ENCODE data around the gene FRAS1. TPM values are rescaled to one million over a fixed set of nuclear protein-coding genes. Genes with fewer than 3 reads are reported as not detected.

Gene FRAS1
- total RNA-seq, 2 donors from 2014 or later = not detected

- no peak for DNase-seq
- H3K27ac Mint-ChIP-seq = no peak overlapping the region
- no peaks in the 10 kb centered on the region for H3K36me3 Mint-ChIP-seq (ENCODE audit: low read depth)
- H3K27me3 Mint-ChIP-seq = peaks cover 4% of the 10 kb centered on the region
- ATAC-seq = no peak
- no peaks in the 10 kb centered on the region for H3K4me1 Mint-ChIP-seq
- H3K9me3 ChIP-seq (ENCODE audit: control insufficient read depth, low read length, poor library complexity, severe bottlenecking) = no peaks in the 10 kb centered on the region
- H3K4me3 Mint-ChIP-seq = no peak overlapping the region
These were observed 339.6 kb downstream of the FRAS1 start for GRCh38 chr4:78396613-78397291.

- Mint-ChIP-seq H3K27me3 (peaks cover 4% of the 10 kb centered on the region), H3K4me3 (no peak overlapping the region), H3K36me3 (ENCODE audit: low read depth) (no peaks in the 10 kb centered on the region), H3K4me1 (no peaks in the 10 kb centered on the region), H3K27ac (no peak overlapping the region)
- no peaks in the 10 kb centered on the region for H3K9me3 ChIP-seq (ENCODE audit: control insufficient read depth, low read length, poor library complexity, severe bottlenecking)
- ATAC-seq (no peak), DNase-seq (no peak)
These were observed 340.1 kb downstream of the FRAS1 start for GRCh38 chr4:78397292-78397630.

- H3K27me3 Mint-ChIP-seq = peaks cover 29% of the 10 kb centered on the region
- H3K9me3 ChIP-seq (ENCODE audit: control insufficient read depth, low read length, poor library complexity, severe bottlenecking) = no peaks in the 10 kb centered on the region
- no peak for ATAC-seq
- no peaks in the 10 kb centered on the region for H3K36me3 Mint-ChIP-seq (ENCODE audit: low read depth)
- H3K4me3 Mint-ChIP-seq = no peak overlapping the region
- H3K4me1 Mint-ChIP-seq = no peaks in the 10 kb centered on the region
- no peak for DNase-seq
- no peak overlapping the region for H3K27ac Mint-ChIP-seq
These were observed 352.6 kb downstream of the FRAS1 start for GRCh38 chr4:78409612-78410202.

- DNase-seq (no peak), ATAC-seq (no peak)
- Mint-ChIP-seq H3K36me3 (ENCODE audit: low read depth) (no peaks in the 10 kb centered on the region), H3K4me3 (no peak overlapping the region), H3K27ac (no peak overlapping the region), H3K27me3 (peaks cover 31% of the 10 kb centered on the region), H3K4me1 (no peaks in the 10 kb centered on the region)
- no peaks in the 10 kb centered on the region for H3K9me3 ChIP-seq (ENCODE audit: control insufficient read depth, low read length, poor library complexity, severe bottlenecking)
These were observed 353.1 kb downstream of the FRAS1 start for GRCh38 chr4:78410225-78410624.

- Mint-ChIP-seq H3K27me3 (peaks cover 33% of the 10 kb centered on the region), H3K4me1 (no peaks in the 10 kb centered on the region), H3K27ac (no peak overlapping the region), H3K36me3 (ENCODE audit: low read depth) (no peaks in the 10 kb centered on the region), H3K4me3 (no peak overlapping the region)
- no peaks in the 10 kb centered on the region for H3K9me3 ChIP-seq (ENCODE audit: control insufficient read depth, low read length, poor library complexity, severe bottlenecking)
- no peak for ATAC-seq
- no peak for DNase-seq
These were observed 353.6 kb downstream of the FRAS1 start for GRCh38 chr4:78410676-78411075.

GRCh38 chr4:78414116-78414515 lies 357.0 kb downstream of the FRAS1 start:
- Mint-ChIP-seq H3K4me3 (no peak overlapping the region), H3K27ac (no peak overlapping the region), H3K27me3 (peaks cover 38% of the 10 kb centered on the region), H3K36me3 (ENCODE audit: low read depth) (no peaks in the 10 kb centered on the region), H3K4me1 (no peaks in the 10 kb centered on the region)
- no peak for DNase-seq
- ATAC-seq = no peak
- H3K9me3 ChIP-seq (ENCODE audit: control insufficient read depth, low read length, poor library complexity, severe bottlenecking) = no peaks in the 10 kb centered on the region

GRCh38 chr4:78417603-78418002 lies 360.5 kb downstream of the FRAS1 start:
- Mint-ChIP-seq H3K27me3 (peaks cover 47% of the 10 kb centered on the region), H3K4me1 (no peaks in the 10 kb centered on the region), H3K36me3 (ENCODE audit: low read depth) (no peaks in the 10 kb centered on the region), H3K4me3 (no peak overlapping the region), H3K27ac (no peak overlapping the region)
- no peaks in the 10 kb centered on the region for H3K9me3 ChIP-seq (ENCODE audit: control insufficient read depth, low read length, poor library complexity, severe bottlenecking)
- DNase-seq (no peak), ATAC-seq (no peak)

GRCh38 chr4:78418406-78418805 lies 361.3 kb downstream of the FRAS1 start:
- Mint-ChIP-seq H3K27me3 (peaks cover 45% of the 10 kb centered on the region), H3K4me3 (no peak overlapping the region), H3K36me3 (ENCODE audit: low read depth) (no peaks in the 10 kb centered on the region), H3K27ac (no peak overlapping the region), H3K4me1 (no peaks in the 10 kb centered on the region)
- no peaks in the 10 kb centered on the region for H3K9me3 ChIP-seq (ENCODE audit: control insufficient read depth, low read length, poor library complexity, severe bottlenecking)
- ATAC-seq = no peak
- no peak for DNase-seq

- ATAC-seq = no peak
- Mint-ChIP-seq H3K27me3 (peaks cover 23% of the 10 kb centered on the region), H3K4me1 (no peaks in the 10 kb centered on the region), H3K4me3 (no peak overlapping the region), H3K36me3 (ENCODE audit: low read depth) (no peaks in the 10 kb centered on the region), H3K27ac (no peak overlapping the region)
- no peak for DNase-seq
- H3K9me3 ChIP-seq (ENCODE audit: control insufficient read depth, low read length, poor library complexity, severe bottlenecking) = no peaks in the 10 kb centered on the region
These were observed 366.7 kb downstream of the FRAS1 start for GRCh38 chr4:78423790-78424189.

- DNase-seq (no peak), ATAC-seq (no peak)
- H3K4me1 Mint-ChIP-seq = no peaks in the 10 kb centered on the region
- no peak overlapping the region for H3K4me3 Mint-ChIP-seq
- H3K27me3 Mint-ChIP-seq = peaks cover 20% of the 10 kb centered on the region
- no peaks in the 10 kb centered on the region for H3K9me3 ChIP-seq (ENCODE audit: control insufficient read depth, low read length, poor library complexity, severe bottlenecking)
- no peaks in the 10 kb centered on the region for H3K36me3 Mint-ChIP-seq (ENCODE audit: low read depth)
- H3K27ac Mint-ChIP-seq = no peak overlapping the region
These were observed 367.3 kb downstream of the FRAS1 start for GRCh38 chr4:78424461-78424860.

- no peaks in the 10 kb centered on the region for H3K4me1 Mint-ChIP-seq
- no peaks in the 10 kb centered on the region for H3K9me3 ChIP-seq (ENCODE audit: control insufficient read depth, low read length, poor library complexity, severe bottlenecking)
- H3K27ac Mint-ChIP-seq = no peak overlapping the region
- no peak overlapping the region for H3K4me3 Mint-ChIP-seq
- no peak for DNase-seq
- H3K36me3 Mint-ChIP-seq (ENCODE audit: low read depth) = no peaks in the 10 kb centered on the region
- H3K27me3 Mint-ChIP-seq = peaks cover 14% of the 10 kb centered on the region
- ATAC-seq = no peak
These were observed 369.8 kb downstream of the FRAS1 start for GRCh38 chr4:78426972-78427371.

GRCh38 chr4:78428996-78429395 lies 371.9 kb downstream of the FRAS1 start:
- Mint-ChIP-seq H3K4me3 (no peak overlapping the region), H3K27me3 (peaks cover 14% of the 10 kb centered on the region), H3K27ac (no peak overlapping the region), H3K4me1 (no peaks in the 10 kb centered on the region), H3K36me3 (ENCODE audit: low read depth) (no peaks in the 10 kb centered on the region)
- ATAC-seq = no peak
- no peak for DNase-seq
- H3K9me3 ChIP-seq (ENCODE audit: control insufficient read depth, low read length, poor library complexity, severe bottlenecking) = no peaks in the 10 kb centered on the region

GRCh38 chr4:78432896-78433295 lies 375.8 kb downstream of the FRAS1 start:
- Mint-ChIP-seq H3K4me3 (no peak overlapping the region), H3K27ac (no peak overlapping the region), H3K36me3 (ENCODE audit: low read depth) (no peaks in the 10 kb centered on the region), H3K27me3 (peaks cover 27% of the 10 kb centered on the region), H3K4me1 (no peaks in the 10 kb centered on the region)
- H3K9me3 ChIP-seq (ENCODE audit: control insufficient read depth, low read length, poor library complexity, severe bottlenecking) = no peaks in the 10 kb centered on the region
- no peak for ATAC-seq
- DNase-seq = no peak

- Mint-ChIP-seq H3K27me3 (peaks cover 41% of the 10 kb centered on the region), H3K36me3 (ENCODE audit: low read depth) (no peaks in the 10 kb centered on the region), H3K27ac (no peak overlapping the region), H3K4me1 (no peaks in the 10 kb centered on the region), H3K4me3 (no peak overlapping the region)
- ATAC-seq (no peak), DNase-seq (no peak)
- no peaks in the 10 kb centered on the region for H3K9me3 ChIP-seq (ENCODE audit: control insufficient read depth, low read length, poor library complexity, severe bottlenecking)
These were observed 380.5 kb downstream of the FRAS1 start for GRCh38 chr4:78437608-78438088.
